ENCODE data around the gene SRGAP1. TPM values are rescaled to one million over a fixed set of nuclear protein-coding genes. Genes with fewer than 3 reads are reported as not detected.

SRGAP1 gene
- total RNA-seq, 4 donors from 2014 or later, result 7.6 to 17.5 (median 14.6) TPM

- H3K4me3 ChIP-seq, result no peak overlapping the region
These were observed 297.9 kb downstream of the SRGAP1 start for GRCh38 chr12:64142382-64142781.

GRCh38 chr12:64142784-64143183 is 298.3 kb downstream of the SRGAP1 start:
- WGBS, result 94% methylated on average over 7 of the region's 7 CpGs
- TF ChIP-seq POLR2A (IDR thresholded peaks at IDR 0.05; ENCODE audit: low read depth) (no peak), EP300 (IDR thresholded peaks at IDR 0.05) (no peak), POLR2AphosphoS5 (IDR thresholded peaks at IDR 0.05) (no peak), CTCF (IDR thresholded peaks at IDR 0.05) (no peak)
- H3K27me3 ChIP-seq, result no peaks in the 10 kb centered on the region
- H3K9me3 ChIP-seq, result no peaks in the 10 kb centered on the region
- intact Hi-C loops (cut with DNase I), result no loop called here
- H3K4me1 ChIP-seq, result no peaks in the 10 kb centered on the region
- no peak overlapping the region for H3K27ac ChIP-seq (replicated peaks in 1 of 4)
- peaks cover 11 to 19% (median 17%) of the 10 kb centered on the region in 4 donors for H3K36me3 ChIP-seq
- no peak overlapping the region for H3K4me3 ChIP-seq
- no peak for DNase-seq (ENCODE audit: extremely low spot score)

More at GRCh38 chr12:64142382-64142781, 297.9 kb downstream of the SRGAP1 start:
- peaks cover 11 to 19% (median 17%) of the 10 kb centered on the region in 4 donors for H3K36me3 ChIP-seq
- TF ChIP-seq POLR2AphosphoS5 (IDR thresholded peaks at IDR 0.05), result no peak
- no peak for TF ChIP-seq POLR2A (IDR thresholded peaks at IDR 0.05; ENCODE audit: low read depth)
- no peak for TF ChIP-seq EP300 (IDR thresholded peaks at IDR 0.05)
- no peak for TF ChIP-seq CTCF (IDR thresholded peaks at IDR 0.05)
- no peaks in the 10 kb centered on the region for H3K4me1 ChIP-seq
- H3K27me3 ChIP-seq, result no peaks in the 10 kb centered on the region
- WGBS, result 94% methylated on average over 5 of the region's 7 CpGs
- intact Hi-C loops (cut with DNase I), result no loop called here
- no peaks in the 10 kb centered on the region for H3K9me3 ChIP-seq
- no peak for DNase-seq (ENCODE audit: extremely low spot score)
- H3K27ac ChIP-seq (replicated peaks in 1 of 4), result no peak overlapping the region

- WGBS, result 92% methylated on average over 5 of the region's 5 CpGs
- no peak overlapping the region for H3K27ac ChIP-seq (replicated peaks in 1 of 4)
- intact Hi-C loops (cut with DNase I), result no loop called here
- peaks cover 11 to 17% (median 17%) of the 10 kb centered on the region in 4 donors for H3K36me3 ChIP-seq
- no peak overlapping the region for H3K4me3 ChIP-seq
- no peaks in the 10 kb centered on the region for H3K27me3 ChIP-seq
- H3K4me1 ChIP-seq, result no peaks in the 10 kb centered on the region
- TF ChIP-seq POLR2A (IDR thresholded peaks at IDR 0.05; ENCODE audit: low read depth), result no peak
- TF ChIP-seq CTCF (IDR thresholded peaks at IDR 0.05), result no peak
- TF ChIP-seq EP300 (IDR thresholded peaks at IDR 0.05), result no peak
- TF ChIP-seq POLR2AphosphoS5 (IDR thresholded peaks at IDR 0.05), result no peak
- DNase-seq (ENCODE audit: extremely low spot score), result no peak
- no peaks in the 10 kb centered on the region for H3K9me3 ChIP-seq
These were observed 300.7 kb downstream of the SRGAP1 start for GRCh38 chr12:64145226-64145625.

- no peak for DNase-seq (ENCODE audit: extremely low spot score)
- intact Hi-C loops (cut with DNase I), result no loop called here
- H3K36me3 ChIP-seq, result peaks cover 7 to 17% (median 15%) of the 10 kb centered on the region in 4 donors
- H3K4me3 ChIP-seq, result no peak overlapping the region
- WGBS, result 68% methylated on average over 21 of the region's 21 CpGs
- TF ChIP-seq POLR2A (IDR thresholded peaks at IDR 0.05; ENCODE audit: low read depth) (no peak), POLR2AphosphoS5 (IDR thresholded peaks at IDR 0.05) (no peak), CTCF (IDR thresholded peaks at IDR 0.05) (no peak), EP300 (IDR thresholded peaks at IDR 0.05) (no peak)
- no peaks in the 10 kb centered on the region for H3K4me1 ChIP-seq
- H3K27me3 ChIP-seq, result no peaks in the 10 kb centered on the region
- no peaks in the 10 kb centered on the region for H3K9me3 ChIP-seq
- no peak overlapping the region for H3K27ac ChIP-seq (replicated peaks in 1 of 4)
These were observed 302.6 kb downstream of the SRGAP1 start for GRCh38 chr12:64147011-64147631.

GRCh38 chr12:64147875-64148274 is 303.4 kb downstream of the SRGAP1 start:
- H3K27ac ChIP-seq (replicated peaks in 1 of 4), result no peak overlapping the region
- no peaks in the 10 kb centered on the region for H3K9me3 ChIP-seq
- H3K4me3 ChIP-seq, result no peak overlapping the region
- DNase-seq (ENCODE audit: extremely low spot score), result no peak
- TF ChIP-seq EP300 (IDR thresholded peaks at IDR 0.05) (no peak), CTCF (IDR thresholded peaks at IDR 0.05) (no peak), POLR2A (IDR thresholded peaks at IDR 0.05; ENCODE audit: low read depth) (no peak), POLR2AphosphoS5 (IDR thresholded peaks at IDR 0.05) (no peak)
- no peaks in the 10 kb centered on the region for H3K27me3 ChIP-seq
- 80% methylated on average over 2 of the region's 2 CpGs for WGBS
- no peaks in the 10 kb centered on the region for H3K4me1 ChIP-seq
- intact Hi-C loops (cut with DNase I), result no loop called here
- peaks cover 0 to 11% (median 7%) of the 10 kb centered on the region in 4 donors for H3K36me3 ChIP-seq
